ENCODE results near the gene GATB. TPM values are rescaled to one million over a fixed set of nuclear protein-coding genes. Genes with fewer than 3 reads are reported as not detected.

The GATB gene
- total RNA-seq, 1 experiment from 2014 or later: 29.6 TPM

- intact Hi-C loops (cut with micrococcal nuclease; ENCODE audit: unreplicated experiment): no loop called here
- H3K27ac Mint-ChIP-seq (ENCODE audit: unreplicated experiment): no peak overlapping the region
- no peak overlapping the region for H3K4me3 Mint-ChIP-seq (ENCODE audit: unreplicated experiment)
- ChIA-PET CTCF (no interaction called here), POLR2A (no interaction called here)
- H3K36me3 Mint-ChIP-seq (ENCODE audit: insufficient read depth, unreplicated experiment): peaks cover 6% of the 10 kb centered on the region
- H3K27me3 ChIP-seq (replicated peaks; ENCODE audit: control insufficient read depth, insufficient read depth, low read length): no peaks in the 10 kb centered on the region
- no peaks in the 10 kb centered on the region for H3K4me1 Mint-ChIP-seq (ENCODE audit: low read depth, unreplicated experiment)
- no peaks in the 10 kb centered on the region for H3K9me3 ChIP-seq
- no peaks in the 10 kb centered on the region for H3K27me3 Mint-ChIP-seq (ENCODE audit: insufficient read depth, unreplicated experiment)
- no TSS peak for BruUV-seq (replicated peaks)
- no peaks in the 10 kb centered on the region for H3K36me3 ChIP-seq (ENCODE audit: control insufficient read depth, insufficient read depth, low read length)
- TF ChIP-seq CTCF (IDR thresholded peaks at IDR 0.05; ENCODE audit: insufficient read depth in 1 of 2, low read depth in 1 of 2, low read length in 1 of 2, severe bottlenecking in 1 of 2, unreplicated experiment in 1 of 2): no peak
- no peaks in the 10 kb centered on the region for H3K9me3 Mint-ChIP-seq (ENCODE audit: unreplicated experiment)
- no peak overlapping the region for H3K4me3 ChIP-seq (ENCODE audit: low read depth, low read length)
- DNase-seq: no peak
- peaks cover 10% of the 10 kb centered on the region for H3K4me1 ChIP-seq
Observed at GRCh38 chr4:151804086-151804630, 43.4 kb upstream of the GATB start.

DNA sequence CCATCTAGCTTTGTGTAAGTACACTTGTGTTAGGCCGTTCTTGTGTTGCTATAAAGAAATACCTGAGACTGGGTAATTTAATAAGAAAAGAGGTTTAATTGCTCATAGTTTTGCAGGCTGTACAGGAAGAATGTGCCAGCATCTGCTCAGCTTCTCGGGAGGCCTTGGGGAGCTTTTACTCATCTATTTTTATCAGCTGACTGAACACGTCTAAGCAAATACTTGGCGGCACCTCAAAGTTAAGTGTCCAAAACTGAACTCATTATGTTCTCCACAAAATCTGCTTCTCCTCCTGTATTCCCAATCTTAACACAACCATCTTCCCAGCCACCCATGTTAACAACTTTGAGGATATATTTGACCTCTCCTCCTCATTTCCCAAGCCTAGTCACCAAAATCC, 42.4 kb upstream of the GATB start:
- Mint-ChIP-seq H3K27me3 (ENCODE audit: insufficient read depth, unreplicated experiment) (no peaks in the 10 kb centered on the region), H3K27ac (ENCODE audit: unreplicated experiment) (no peak overlapping the region), H3K9me3 (ENCODE audit: unreplicated experiment) (no peaks in the 10 kb centered on the region), H3K36me3 (ENCODE audit: insufficient read depth, unreplicated experiment) (peaks cover 6% of the 10 kb centered on the region), H3K4me1 (ENCODE audit: low read depth, unreplicated experiment) (no peaks in the 10 kb centered on the region), H3K4me3 (ENCODE audit: unreplicated experiment) (no peak overlapping the region)
- Histone ChIP-seq H3K9me3 (no peaks in the 10 kb centered on the region), H3K4me1 (peaks cover 10% of the 10 kb centered on the region), H3K36me3 (ENCODE audit: control insufficient read depth, insufficient read depth, low read length) (no peaks in the 10 kb centered on the region), H3K4me3 (ENCODE audit: low read depth, low read length) (no peak overlapping the region), H3K27me3 (replicated peaks; ENCODE audit: control insufficient read depth, insufficient read depth, low read length) (no peaks in the 10 kb centered on the region)
- BruUV-seq (replicated peaks): no TSS peak
- ChIA-PET POLR2A (no interaction called here), CTCF (no interaction called here)
- intact Hi-C loops (cut with micrococcal nuclease; ENCODE audit: unreplicated experiment): no loop called here
- no peak for TF ChIP-seq CTCF (IDR thresholded peaks at IDR 0.05; ENCODE audit: insufficient read depth in 1 of 2, low read depth in 1 of 2, low read length in 1 of 2, severe bottlenecking in 1 of 2, unreplicated experiment in 1 of 2)
- DNase-seq: no peak

DNA sequence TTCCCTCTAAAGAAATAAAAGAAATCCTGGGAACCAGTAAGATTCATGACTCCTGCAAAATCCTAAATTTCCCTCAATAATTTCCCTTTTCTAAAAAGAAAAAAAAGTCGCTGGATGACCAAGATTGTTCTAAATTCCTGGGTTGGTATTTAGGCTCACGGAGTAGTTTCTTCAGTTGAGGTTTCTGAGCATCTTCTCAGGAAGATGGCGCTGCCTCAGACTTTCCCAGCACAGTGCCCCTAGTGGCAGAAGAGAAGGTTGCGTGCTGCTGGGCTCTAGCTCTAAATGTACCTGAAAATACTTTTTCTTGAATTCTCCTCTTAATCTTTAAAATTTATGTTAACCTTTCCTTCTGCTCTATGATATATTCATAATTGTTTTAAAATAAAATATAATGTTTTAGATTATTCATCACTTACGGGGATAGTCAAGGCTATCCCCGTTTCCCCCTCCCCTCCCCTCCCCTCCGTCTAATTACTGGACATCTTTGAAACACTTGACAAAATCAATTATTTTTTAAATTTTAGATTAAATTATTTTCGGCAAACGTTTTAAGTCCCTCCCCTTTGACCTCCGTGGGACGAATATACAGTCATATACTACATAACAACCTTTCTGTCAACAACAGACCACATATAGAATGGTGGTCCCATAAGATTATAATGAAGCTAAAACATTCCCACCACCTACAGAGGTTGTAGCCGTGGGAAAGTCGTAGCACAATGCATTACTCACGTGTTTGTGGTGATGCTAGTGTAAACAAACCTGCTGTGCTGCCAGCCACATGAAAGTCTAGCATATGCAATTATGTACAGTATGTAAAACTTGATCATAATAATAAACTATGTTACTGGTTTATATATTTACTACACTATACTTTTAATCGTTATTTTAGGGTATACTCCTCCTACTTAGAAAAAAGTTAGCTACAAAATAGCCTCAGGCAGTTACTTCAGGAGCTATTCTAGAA, 41.0 kb upstream of the GATB start:
- peak; percentile 41 to 66 for DNase-seq
- no TSS peak for BruUV-seq (replicated peaks)
- Mint-ChIP-seq H3K27ac (ENCODE audit: unreplicated experiment) (no peak overlapping the region), H3K4me3 (ENCODE audit: unreplicated experiment) (no peak overlapping the region), H3K9me3 (ENCODE audit: unreplicated experiment) (no peaks in the 10 kb centered on the region), H3K4me1 (ENCODE audit: low read depth, unreplicated experiment) (no peaks in the 10 kb centered on the region), H3K36me3 (ENCODE audit: insufficient read depth, unreplicated experiment) (peaks cover 6% of the 10 kb centered on the region), H3K27me3 (ENCODE audit: insufficient read depth, unreplicated experiment) (no peaks in the 10 kb centered on the region)
- ChIA-PET POLR2A (no interaction called here), CTCF (no interaction called here)
- peak; percentile 84 to 92 for TF ChIP-seq CTCF (IDR thresholded peaks at IDR 0.05; ENCODE audit: insufficient read depth in 1 of 2, low read depth in 1 of 2, low read length in 1 of 2, severe bottlenecking in 1 of 2, unreplicated experiment in 1 of 2)
- H3K9me3 ChIP-seq: no peaks in the 10 kb centered on the region
- H3K4me1 ChIP-seq: peaks cover 5% of the 10 kb centered on the region
- no peaks in the 10 kb centered on the region for H3K27me3 ChIP-seq (replicated peaks; ENCODE audit: control insufficient read depth, insufficient read depth, low read length)
- intact Hi-C loops (cut with micrococcal nuclease; ENCODE audit: unreplicated experiment): no loop called here
- H3K4me3 ChIP-seq (ENCODE audit: low read depth, low read length): no peak overlapping the region
- H3K36me3 ChIP-seq (ENCODE audit: control insufficient read depth, insufficient read depth, low read length): no peaks in the 10 kb centered on the region
